ENCODE data around the gene LRP5. TPM values are rescaled to one million over a fixed set of nuclear protein-coding genes. Genes with fewer than 3 reads are reported as not detected.
A peak's percentile ranks its signal among the peaks of the same experiment; 100 is the strongest.

The LRP5 gene
- total RNA-seq, 1 experiment from 2014 or later: 67.0 TPM

GRCh38 chr11:68367252-68367651 lies 54.9 kb downstream of the LRP5 start:
- DNase-seq (ENCODE audit: low spot score): no peak
- ChIA-PET POLR2A (ENCODE audit: low non-redundant PET) (no interaction called here), CTCF (no interaction called here)
- Histone ChIP-seq H3K36me3 (ENCODE audit: insufficient read depth, low read length, poor library complexity, severe bottlenecking) (peaks cover 31% of the 10 kb centered on the region), H3K9me3 (ENCODE audit: low read depth, low read length, poor library complexity, severe bottlenecking) (no peaks in the 10 kb centered on the region), H3K27ac (ENCODE audit: low read depth, low read length, poor library complexity, severe bottlenecking) (no peak overlapping the region), H3K27me3 (replicated peaks; ENCODE audit: insufficient read depth, low read depth, low read length, poor library complexity) (no peaks in the 10 kb centered on the region), H3K4me1 (ENCODE audit: insufficient read depth, low read length, poor library complexity, severe bottlenecking) (peaks cover 6% of the 10 kb centered on the region), H3K4me3 (ENCODE audit: low read depth, low read length, poor library complexity, severe bottlenecking) (no peak overlapping the region)
- intact Hi-C loops (cut with micrococcal nuclease; ENCODE audit: unreplicated experiment): no loop called here
- no TSS peak for BruUV-seq (replicated peaks)
- no peak for TF ChIP-seq CTCF (conservative IDR thresholded peaks at IDR 0.05; ENCODE audit: low read depth, low read length)
- no peak for TF ChIP-seq EZH2 (IDR thresholded peaks at IDR 0.05; ENCODE audit: borderline replicate concordance, low read depth, low read length, poor library complexity, severe bottlenecking)

GRCh38 chr11:68369756-68370155 lies 57.4 kb downstream of the LRP5 start:
- Histone ChIP-seq H3K4me1 (ENCODE audit: insufficient read depth, low read length, poor library complexity, severe bottlenecking) (peaks cover 28% of the 10 kb centered on the region), H3K9me3 (ENCODE audit: low read depth, low read length, poor library complexity, severe bottlenecking) (no peaks in the 10 kb centered on the region), H3K27ac (ENCODE audit: low read depth, low read length, poor library complexity, severe bottlenecking) (no peak overlapping the region), H3K36me3 (ENCODE audit: insufficient read depth, low read length, poor library complexity, severe bottlenecking) (peaks cover 27% of the 10 kb centered on the region), H3K4me3 (ENCODE audit: low read depth, low read length, poor library complexity, severe bottlenecking) (no peak overlapping the region), H3K27me3 (replicated peaks; ENCODE audit: insufficient read depth, low read depth, low read length, poor library complexity) (no peaks in the 10 kb centered on the region)
- no TSS peak for BruUV-seq (replicated peaks)
- no peak for DNase-seq (ENCODE audit: low spot score)
- CTCF ChIA-PET: no interaction called here
- intact Hi-C loops (cut with micrococcal nuclease; ENCODE audit: unreplicated experiment): no loop called here
- TF ChIP-seq CTCF (conservative IDR thresholded peaks at IDR 0.05; ENCODE audit: low read depth, low read length) (no peak), EZH2 (IDR thresholded peaks at IDR 0.05; ENCODE audit: borderline replicate concordance, low read depth, low read length, poor library complexity, severe bottlenecking) (no peak)
- POLR2A ChIA-PET (ENCODE audit: low non-redundant PET): no interaction called here

GRCh38 chr11:68370211-68371111 lies 58.1 kb downstream of the LRP5 start:
- ChIA-PET CTCF (no interaction called here), POLR2A (ENCODE audit: low non-redundant PET) (no interaction called here)
- H3K9me3 ChIP-seq (ENCODE audit: low read depth, low read length, poor library complexity, severe bottlenecking): no peaks in the 10 kb centered on the region
- TF ChIP-seq CTCF (conservative IDR thresholded peaks at IDR 0.05; ENCODE audit: low read depth, low read length) (no peak), EZH2 (IDR thresholded peaks at IDR 0.05; ENCODE audit: borderline replicate concordance, low read depth, low read length, poor library complexity, severe bottlenecking) (no peak)
- H3K4me3 ChIP-seq (ENCODE audit: low read depth, low read length, poor library complexity, severe bottlenecking): no peak overlapping the region
- peaks cover 36% of the 10 kb centered on the region for H3K4me1 ChIP-seq (ENCODE audit: insufficient read depth, low read length, poor library complexity, severe bottlenecking)
- peak overlapping the region; percentile 31 for H3K27ac ChIP-seq (ENCODE audit: low read depth, low read length, poor library complexity, severe bottlenecking)
- no TSS peak for BruUV-seq (replicated peaks)
- DNase-seq (ENCODE audit: low spot score): no peak
- H3K36me3 ChIP-seq (ENCODE audit: insufficient read depth, low read length, poor library complexity, severe bottlenecking): peaks cover 27% of the 10 kb centered on the region
- H3K27me3 ChIP-seq (replicated peaks; ENCODE audit: insufficient read depth, low read depth, low read length, poor library complexity): no peaks in the 10 kb centered on the region
- intact Hi-C loops (cut with micrococcal nuclease; ENCODE audit: unreplicated experiment): no loop called here
